ENCODE results near the gene ZNF341. TPM values are rescaled to one million over a fixed set of nuclear protein-coding genes. Genes with fewer than 3 reads are reported as not detected.

Gene ZNF341
- total RNA-seq, 1 donor, result 1.1 TPM

GRCh38 chr20:33803921-33804337, 72.1 kb downstream of the ZNF341 start:
- peak overlapping the region; percentile 88 for H2AFZ ChIP-seq (ENCODE audit: low read length)
- peak; percentile 87 for DNase-seq (ENCODE audit: insufficient read length, low spot score, missing footprints)
- H4K20me1 ChIP-seq (ENCODE audit: insufficient read depth, low read length), result no peaks in the 10 kb centered on the region
- H3K36me3 ChIP-seq (ENCODE audit: insufficient read depth, low read length), result no peaks in the 10 kb centered on the region
- H3K9me3 ChIP-seq (ENCODE audit: low read depth, low read length), result no peaks in the 10 kb centered on the region
- H3K27ac ChIP-seq (ENCODE audit: low read depth, low read length), result peak overlapping the region; percentile 68
- H3K4me1 ChIP-seq (ENCODE audit: insufficient read depth, low read length), result peaks cover 20% of the 10 kb centered on the region
- no peak for TF ChIP-seq CTCF (IDR thresholded peaks at IDR 0.05; ENCODE audit: extremely low read depth, low read depth, low read length)
- no peaks in the 10 kb centered on the region for H3K79me2 ChIP-seq (ENCODE audit: insufficient read depth, low read length)
- H3K4me3 ChIP-seq (ENCODE audit: insufficient read depth, low read length), result no peak overlapping the region
- H3K4me2 ChIP-seq (ENCODE audit: insufficient read depth, low read length), result peak overlapping the region; percentile 52
- no peaks in the 10 kb centered on the region for H3K27me3 ChIP-seq (ENCODE audit: insufficient read depth, low read length)

- Histone ChIP-seq H4K20me1 (ENCODE audit: insufficient read depth, low read length) (peaks cover 13% of the 10 kb centered on the region), H3K79me2 (ENCODE audit: insufficient read depth, low read length) (peaks cover 21% of the 10 kb centered on the region), H3K36me3 (ENCODE audit: insufficient read depth, low read length) (no peaks in the 10 kb centered on the region), H3K4me3 (ENCODE audit: insufficient read depth, low read length) (no peak overlapping the region), H3K4me2 (ENCODE audit: insufficient read depth, low read length) (no peak overlapping the region), H3K4me1 (ENCODE audit: insufficient read depth, low read length) (peaks cover 35% of the 10 kb centered on the region), H3K9me3 (ENCODE audit: low read depth, low read length) (no peaks in the 10 kb centered on the region), H3K27ac (ENCODE audit: low read depth, low read length) (no peak overlapping the region), H3K27me3 (ENCODE audit: insufficient read depth, low read length) (no peaks in the 10 kb centered on the region), H2AFZ (ENCODE audit: low read length) (no peak overlapping the region)
- no peak for TF ChIP-seq CTCF (IDR thresholded peaks at IDR 0.05; ENCODE audit: extremely low read depth, low read depth, low read length)
- DNase-seq (ENCODE audit: insufficient read length, low spot score, missing footprints), result no peak
These were observed 76.6 kb downstream of the ZNF341 start for GRCh38 chr20:33808388-33808787.

- Histone ChIP-seq H2AFZ (ENCODE audit: low read length) (no peak overlapping the region), H3K4me1 (ENCODE audit: insufficient read depth, low read length) (peaks cover 22% of the 10 kb centered on the region), H4K20me1 (ENCODE audit: insufficient read depth, low read length) (peaks cover 30% of the 10 kb centered on the region), H3K36me3 (ENCODE audit: insufficient read depth, low read length) (no peaks in the 10 kb centered on the region), H3K4me2 (ENCODE audit: insufficient read depth, low read length) (no peak overlapping the region), H3K9me3 (ENCODE audit: low read depth, low read length) (no peaks in the 10 kb centered on the region), H3K27ac (ENCODE audit: low read depth, low read length) (no peak overlapping the region), H3K4me3 (ENCODE audit: insufficient read depth, low read length) (no peak overlapping the region), H3K27me3 (ENCODE audit: insufficient read depth, low read length) (no peaks in the 10 kb centered on the region), H3K79me2 (ENCODE audit: insufficient read depth, low read length) (peaks cover 40% of the 10 kb centered on the region)
- DNase-seq (ENCODE audit: insufficient read length, low spot score, missing footprints), result no peak
- TF ChIP-seq CTCF (IDR thresholded peaks at IDR 0.05; ENCODE audit: extremely low read depth, low read depth, low read length), result no peak
These were observed 78.5 kb downstream of the ZNF341 start for GRCh38 chr20:33810259-33810658.

GRCh38 chr20:33810885-33811775, 79.3 kb downstream of the ZNF341 start, which contains the start of gene CHMP4B:
Gene CHMP4B, plus strand, starts transcription at chr20:33811348. Its CDS starts 121 bp downstream, at chr20:33811469.
- H3K4me2 ChIP-seq (ENCODE audit: insufficient read depth, low read length), result peak within 1 kb of the TSS; percentile 92
- no peaks in the 10 kb centered on the region for H3K9me3 ChIP-seq (ENCODE audit: low read depth, low read length)
- H3K27me3 ChIP-seq (ENCODE audit: insufficient read depth, low read length), result no peaks in the 10 kb centered on the region
- peaks cover 38% of the 10 kb centered on the region for H4K20me1 ChIP-seq (ENCODE audit: insufficient read depth, low read length)
- peaks cover 17% of the 10 kb centered on the region for H3K4me1 ChIP-seq (ENCODE audit: insufficient read depth, low read length)
- H3K27ac ChIP-seq (ENCODE audit: low read depth, low read length), result peak within 1 kb of the TSS; percentile 96
- no peak for TF ChIP-seq CTCF (IDR thresholded peaks at IDR 0.05; ENCODE audit: extremely low read depth, low read depth, low read length)
- H2AFZ ChIP-seq (ENCODE audit: low read length), result peak within 1 kb of the TSS; percentile 76
- DNase-seq (ENCODE audit: insufficient read length, low spot score, missing footprints), result peak; percentile 98
- H3K36me3 ChIP-seq (ENCODE audit: insufficient read depth, low read length), result peaks cover 3% of the 10 kb centered on the region
- H3K4me3 ChIP-seq (ENCODE audit: insufficient read depth, low read length), result peak within 1 kb of the TSS; percentile 90
- H3K79me2 ChIP-seq (ENCODE audit: insufficient read depth, low read length), result peaks cover 48% of the 10 kb centered on the region
